Esophagus muscularis mucosa (tissue), 4 donors: ENCODE data around the gene CILP2. TPM values are rescaled to one million over a fixed set of nuclear protein-coding genes. Genes with fewer than 3 reads are reported as not detected.

ENCODE experiments used
- DNase-seq: peaks from one replicate; pipeline ENCODE4 v3.0.0-alpha.2; 2017; ENCODE audit errors: extremely low spot score
- H3K27ac ChIP-seq, 4 donors: fragments of 200-600 bp; sonication (generic); replicated peaks in 1 of 4; 1 replicate in 3 of 4; 2 replicates in 1 of 4; pipeline ENCODE4 v1.5.1; 2016 to 2019; ENCODE audit warnings: mild to moderate bottlenecking in 1 of 4
- H3K27me3 ChIP-seq, 4 donors: fragments of 200-600 bp; sonication (generic); one replicate each; pipeline versions ENCODE4 v1.5.1 to v1.6.0; 2016 to 2019
- H3K36me3 ChIP-seq, 4 donors: fragments of 200-600 bp; sonication (generic); one replicate each; pipeline ENCODE4 v1.5.1; 2016 to 2019
- H3K4me1 ChIP-seq, 4 donors: fragments of 200-600 bp; sonication (generic); one replicate each; pipeline ENCODE4 v1.5.1; 2016 to 2019
- H3K4me3 ChIP-seq, 4 donors: fragments of 200-600 bp; sonication (generic); 1 replicate in 2 of 4; 2 replicates in 2 of 4; pipeline ENCODE4 v1.5.1; 2016 to 2019; ENCODE audit warnings: mild to moderate bottlenecking in 4 of 4, moderate library complexity in 1 of 4
- H3K9me3 ChIP-seq, 4 donors: fragments of 200-600 bp; sonication (generic); 1 replicate in 3 of 4; 2 replicates in 1 of 4; pipeline ENCODE4 v1.5.1; 2016 to 2019
- EP300 ChIP-seq: sonication (generic); formaldehyde crosslinking; IDR thresholded peaks from one replicate; pipeline ENCODE4 v1.6.1; 2017; ENCODE audit warnings: antibody characterized with exemption
- POLR2A ChIP-seq: fragments of 450-650 bp; IDR thresholded peaks from one replicate; pipeline ENCODE4 v1.6.1; 2017; ENCODE audit warnings: antibody characterized with exemption, moderate library complexity, mild to moderate bottlenecking, low read depth
- POLR2AphosphoS5 ChIP-seq, 2 donors: sonication (generic); formaldehyde crosslinking; IDR thresholded peaks; one replicate each; pipeline ENCODE4 v1.6.1; 2017; ENCODE audit warnings: antibody characterized with exemption in 2 of 2
- WGBS: methylation state at CpG from one replicate; pipeline ENCODE4 v1.1.5; 2018; 5-methylcytosine and 5-hydroxymethylcytosine counted together
- intact Hi-C: fragments of 100-400 bp; cut with DNase I; formaldehyde crosslinking; loops from one replicate; pipeline ENCODE4 v1.15.1; 2023
- total RNA-seq, 4 donors: library from RNA; depleted of rRNA; stranded (reverse); fragments of >200 nt; gene quantifications; one replicate each; pipeline versions ENCODE4 v1.1.0 to v1.2.1, GENCODE V29; 2016
- TF ChIP-seq, protein P1 (sequence below), 3 experiments: fragments of 200-600 bp in 2 of 3; fragments of 450-650 bp in 1 of 3; sonication (generic) in 2 of 3; IDR thresholded peaks; one replicate each; pipeline ENCODE4 v1.5.1; 2017 to 2019; ENCODE audit warnings: antibody characterized with exemption in 3 of 3, mild to moderate bottlenecking in 2 of 3, moderate library complexity in 1 of 3

The CILP2 gene
- total RNA-seq, 4 donors from 2014 or later = 0.13 to 0.52 (median 0.29) TPM

DNA sequence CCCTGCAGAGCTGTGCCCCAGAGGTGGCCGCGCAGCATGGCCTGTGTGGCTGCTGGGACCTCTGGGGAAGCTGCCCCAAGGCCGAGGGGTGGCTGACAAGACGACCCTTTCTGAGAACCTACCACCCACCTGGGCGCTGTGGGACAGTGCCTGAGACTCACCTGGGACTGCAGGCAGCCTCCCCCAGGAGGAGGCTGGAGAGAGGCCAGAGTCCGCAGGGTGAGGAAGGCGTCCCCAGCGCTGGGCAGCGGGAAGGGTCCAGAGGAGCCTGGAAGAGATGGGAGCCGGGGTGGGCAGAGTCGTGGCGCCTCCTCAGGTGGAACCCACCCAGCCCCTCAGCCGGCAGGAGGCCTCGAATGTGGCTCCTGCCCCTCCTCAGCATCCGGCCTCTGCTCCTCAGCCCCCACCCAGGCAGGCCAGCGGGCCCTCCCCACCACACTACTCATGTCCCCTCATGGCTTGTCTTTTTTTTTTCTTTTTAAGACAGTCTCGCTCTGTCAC, 25.3 kb downstream of the CILP2 start:
- no peaks in the 10 kb centered on the region for H3K27me3 ChIP-seq
- DNase-seq = no peak
- H3K4me1 ChIP-seq = no peaks in the 10 kb centered on the region
- TF ChIP-seq POLR2A (no peak), EP300 (no peak), POLR2AphosphoS5 (IDR thresholded peaks at IDR 0.05) (no peak)
- TF ChIP-seq, protein P1, sequence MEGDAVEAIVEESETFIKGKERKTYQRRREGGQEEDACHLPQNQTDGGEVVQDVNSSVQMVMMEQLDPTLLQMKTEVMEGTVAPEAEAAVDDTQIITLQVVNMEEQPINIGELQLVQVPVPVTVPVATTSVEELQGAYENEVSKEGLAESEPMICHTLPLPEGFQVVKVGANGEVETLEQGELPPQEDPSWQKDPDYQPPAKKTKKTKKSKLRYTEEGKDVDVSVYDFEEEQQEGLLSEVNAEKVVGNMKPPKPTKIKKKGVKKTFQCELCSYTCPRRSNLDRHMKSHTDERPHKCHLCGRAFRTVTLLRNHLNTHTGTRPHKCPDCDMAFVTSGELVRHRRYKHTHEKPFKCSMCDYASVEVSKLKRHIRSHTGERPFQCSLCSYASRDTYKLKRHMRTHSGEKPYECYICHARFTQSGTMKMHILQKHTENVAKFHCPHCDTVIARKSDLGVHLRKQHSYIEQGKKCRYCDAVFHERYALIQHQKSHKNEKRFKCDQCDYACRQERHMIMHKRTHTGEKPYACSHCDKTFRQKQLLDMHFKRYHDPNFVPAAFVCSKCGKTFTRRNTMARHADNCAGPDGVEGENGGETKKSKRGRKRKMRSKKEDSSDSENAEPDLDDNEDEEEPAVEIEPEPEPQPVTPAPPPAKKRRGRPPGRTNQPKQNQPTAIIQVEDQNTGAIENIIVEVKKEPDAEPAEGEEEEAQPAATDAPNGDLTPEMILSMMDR (IDR thresholded peaks at IDR 0.05) = no peak
- no peak overlapping the region for H3K4me3 ChIP-seq
- no peaks in the 10 kb centered on the region for H3K36me3 ChIP-seq
- H3K9me3 ChIP-seq = no peaks in the 10 kb centered on the region
- intact Hi-C loops = no loop called here
- 93% methylated on average over 9 of the region's 17 CpGs for WGBS
- H3K27ac ChIP-seq = no peak overlapping the region

DNA sequence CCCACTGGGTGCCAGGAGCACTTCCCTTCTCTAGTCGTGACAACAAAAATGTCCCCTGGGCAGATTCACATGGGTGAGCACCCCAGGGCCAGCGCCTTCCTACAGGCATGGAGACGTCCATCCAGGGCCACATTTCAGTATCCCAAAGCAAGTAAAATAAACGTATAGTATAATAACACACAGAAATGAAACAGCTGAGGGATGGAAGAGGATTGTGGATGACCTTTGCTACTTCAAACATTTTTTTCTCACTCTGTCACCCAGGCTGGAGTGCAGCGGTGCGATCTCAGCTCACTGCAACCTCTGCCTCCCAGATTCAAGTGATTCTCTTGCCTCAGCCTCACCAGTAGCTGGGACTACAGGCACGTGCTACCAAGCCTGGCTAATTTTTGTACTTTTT, 28.2 kb downstream of the CILP2 start:
- intact Hi-C loops = no loop called here
- no peak for DNase-seq
- Histone ChIP-seq H3K9me3 (no peaks in the 10 kb centered on the region), H3K4me3 (no peak overlapping the region), H3K27me3 (no peaks in the 10 kb centered on the region), H3K27ac (no peak overlapping the region), H3K4me1 (no peaks in the 10 kb centered on the region), H3K36me3 (no peaks in the 10 kb centered on the region)
- WGBS = 68% methylated on average over 7 of the region's 7 CpGs
- TF ChIP-seq, protein P1 (IDR thresholded peaks at IDR 0.05) = no peak
- TF ChIP-seq POLR2A (no peak), EP300 (no peak), POLR2AphosphoS5 (IDR thresholded peaks at IDR 0.05) (no peak)

DNA sequence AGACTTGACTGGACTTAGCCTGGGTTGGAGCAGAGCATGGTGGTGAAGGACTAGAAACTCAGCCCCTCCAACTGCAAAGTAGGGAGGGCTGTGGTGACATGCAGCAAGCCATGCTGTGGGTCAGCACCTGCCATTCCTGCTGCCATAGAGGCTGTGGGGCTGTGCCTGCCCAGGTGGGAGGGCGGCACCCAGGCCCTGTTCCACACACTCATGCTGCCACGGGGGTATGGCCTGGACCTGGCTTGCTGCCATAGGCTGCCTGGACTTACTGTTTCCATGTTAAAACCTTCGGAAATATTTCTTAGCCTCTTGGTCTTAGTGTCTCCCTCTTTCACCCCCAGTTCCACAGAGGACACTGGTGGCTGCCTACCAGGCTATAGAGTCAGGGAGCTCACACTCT, 29.3 kb downstream of the CILP2 start:
- no peaks in the 10 kb centered on the region for H3K4me1 ChIP-seq
- H3K9me3 ChIP-seq = no peaks in the 10 kb centered on the region
- no peak overlapping the region for H3K27ac ChIP-seq
- DNase-seq = no peak
- no peaks in the 10 kb centered on the region for H3K27me3 ChIP-seq
- intact Hi-C loops = no loop called here
- no peaks in the 10 kb centered on the region for H3K36me3 ChIP-seq
- no peak for TF ChIP-seq EP300
- no peak for TF ChIP-seq POLR2A
- TF ChIP-seq, protein P1 (IDR thresholded peaks at IDR 0.05) = no peak
- no peak for TF ChIP-seq POLR2AphosphoS5 (IDR thresholded peaks at IDR 0.05)
- H3K4me3 ChIP-seq = no peak overlapping the region
- WGBS = 88% methylated on average over 1 of the region's 3 CpGs

DNA sequence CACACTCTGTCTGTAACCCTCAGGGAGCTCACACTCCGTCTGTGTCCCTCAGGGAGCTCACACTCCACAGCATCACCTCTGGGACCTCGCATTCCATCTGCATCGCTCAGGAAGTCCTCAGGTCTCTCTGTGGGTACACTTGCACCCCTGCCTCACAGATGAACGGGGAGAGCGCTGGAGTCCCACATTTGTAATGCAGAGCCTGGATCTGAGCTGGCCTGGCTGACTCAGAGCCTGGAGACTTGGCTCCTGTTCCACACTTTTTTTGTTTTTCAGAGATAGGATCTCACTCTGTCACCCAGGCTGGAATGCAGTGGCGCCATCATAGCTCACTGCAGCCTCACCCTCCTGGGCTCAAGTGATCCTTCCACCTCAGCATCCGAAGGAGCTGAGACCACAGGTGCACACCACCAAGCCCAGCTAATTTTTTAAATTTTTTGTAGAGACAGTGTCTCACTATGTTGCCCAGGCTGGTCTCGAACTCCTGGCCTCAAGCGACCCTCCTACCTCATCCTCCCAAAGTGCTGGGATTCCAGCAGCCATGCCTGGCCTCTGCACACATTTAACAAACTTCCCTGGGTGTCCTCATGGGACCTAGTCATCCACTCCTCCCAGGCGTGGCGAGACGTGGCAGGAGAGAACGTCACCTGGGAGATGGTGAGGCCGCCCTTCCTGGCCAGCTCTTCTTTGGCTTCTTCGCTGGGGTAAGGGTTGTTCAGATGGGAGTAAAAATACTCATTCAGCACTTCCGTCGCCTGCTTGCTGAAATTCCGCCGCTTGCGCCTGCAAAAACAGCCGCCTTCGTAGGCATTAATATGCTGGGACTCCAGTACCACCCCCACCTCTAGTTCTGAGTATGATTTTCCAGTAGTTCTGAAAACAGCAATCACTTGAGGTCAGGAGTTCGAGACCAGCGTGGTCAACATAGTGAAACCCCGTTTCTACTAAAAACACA, 31.0 kb downstream of the CILP2 start:
- H3K9me3 ChIP-seq = no peaks in the 10 kb centered on the region
- no peaks in the 10 kb centered on the region for H3K4me1 ChIP-seq
- no peaks in the 10 kb centered on the region for H3K36me3 ChIP-seq
- no peaks in the 10 kb centered on the region for H3K27me3 ChIP-seq
- no peak overlapping the region for H3K27ac ChIP-seq
- TF ChIP-seq EP300 (no peak), POLR2AphosphoS5 (IDR thresholded peaks at IDR 0.05) (no peak), POLR2A (no peak)
- TF ChIP-seq, protein P1 (IDR thresholded peaks at IDR 0.05) = no peak
- H3K4me3 ChIP-seq = no peak overlapping the region
- intact Hi-C loops = no loop called here
- 94% methylated on average over 25 of the region's 25 CpGs for WGBS
- DNase-seq = no peak
